MM.1S (cell line): ENCODE results near the gene GID8.
"Not testable (repeated sequence)": the region's sequence is repeated elsewhere in the genome, so short reads cannot be mapped to it uniquely, and the experiment has no call there.

Source experiments
- CTCF ChIP-seq: fragments of 300-600 bp; sonication (generic); IDR thresholded peaks from 2 replicates; pipeline ENCODE4 v1.5.1; 2016; ENCODE audit warnings: antibody characterized with exemption, low read length, mixed read lengths
- EZH2 ChIP-seq: fragments of 300-600 bp; sonication (generic); optimal IDR thresholded peaks from 2 replicates; pipeline ENCODE3; 2017; ENCODE audit warnings: low read depth, mild to moderate bottlenecking, antibody characterized with exemption, low read length, mixed read lengths
- EZH2phosphoT487 ChIP-seq: fragments of 300-600 bp; sonication (generic); IDR thresholded peaks from 2 replicates; pipeline ENCODE4 v1.6.1; 2018; ENCODE audit warnings: antibody characterized with exemption, low read length

DNA sequence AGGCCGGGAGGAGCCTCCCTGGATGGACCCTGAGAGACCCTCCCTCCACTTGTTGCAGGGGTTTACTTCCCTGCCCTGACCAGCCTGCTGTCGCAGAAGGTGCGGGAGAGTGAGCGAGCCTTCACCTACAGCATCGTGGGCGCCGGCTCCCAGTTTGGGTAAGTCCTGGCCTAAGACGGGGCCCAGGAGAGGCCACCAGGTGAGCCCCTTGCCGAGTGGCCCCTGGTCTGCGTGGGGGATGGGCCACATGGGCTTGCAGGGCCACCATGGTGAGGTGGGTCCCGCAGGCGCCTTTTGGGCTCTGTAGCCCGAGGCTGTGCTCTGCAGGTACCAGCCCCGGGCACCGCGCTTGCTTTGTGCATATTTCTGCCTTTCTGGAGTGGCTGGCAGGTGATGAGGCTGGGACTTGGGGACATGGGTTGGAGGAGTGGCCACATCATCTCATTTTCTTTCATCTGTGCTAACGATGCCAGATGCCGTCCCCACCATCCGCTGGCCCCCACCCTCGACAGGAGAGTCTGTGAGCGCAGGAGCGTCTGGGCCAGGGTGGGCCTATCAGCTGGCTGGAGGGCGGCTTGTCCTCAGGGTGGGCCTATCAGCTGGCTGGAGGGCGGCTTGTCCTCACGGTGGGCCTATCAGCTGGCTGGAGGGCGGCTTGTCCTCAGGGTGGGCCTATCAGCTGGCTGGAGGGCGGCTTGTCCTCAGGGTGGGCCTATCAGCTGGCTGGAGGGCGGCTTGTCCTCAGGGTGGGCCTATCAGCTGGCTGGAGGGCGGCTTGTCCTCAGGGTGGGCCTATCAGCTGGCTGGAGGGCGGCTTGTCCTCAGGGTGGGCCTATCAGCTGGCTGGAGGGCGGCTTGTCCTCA lies 22.7 kb downstream of the GID8 start:
- not testable (repeated sequence) for TF ChIP-seq CTCF, EZH2, EZH2phosphoT487
